ENCODE results near the gene SLC36A3. TPM values are rescaled to one million over a fixed set of nuclear protein-coding genes. Genes with fewer than 3 reads are reported as not detected.

The SLC36A3 gene
- total and polyA plus RNA-seq, 7 experiments from 2014 or later = not detected

GRCh38 chr5:151253605-151253950 lies 50.0 kb downstream of the SLC36A3 start:
- Histone ChIP-seq H3K4me3 (ENCODE audit: low read length) (peak overlapping the region; percentile 93), H3K27me3 (ENCODE audit: control insufficient read depth in 2 of 2, insufficient read depth in 2 of 2, low read length in 2 of 2) (no peaks in the 10 kb centered on the region), H3K27ac (ENCODE audit: low read depth, low read length) (peak overlapping the region; percentile 74), H3K4me1 (ENCODE audit: control insufficient read depth in 2 of 2, insufficient read depth in 2 of 2, low read length in 2 of 2) (peaks cover 11 to 21% of the 10 kb centered on the region in 2 donors), H3K36me3 (ENCODE audit: control insufficient read depth in 2 of 3, insufficient read depth in 3 of 3, low read length in 3 of 3) (no peaks in the 10 kb centered on the region), H3K9me3 (ENCODE audit: control insufficient read depth in 2 of 3, low read length in 3 of 3) (no peaks in the 10 kb centered on the region)
- CTCF ChIA-PET = no interaction called here
- POLR2A ChIA-PET = interaction anchor here (1.3 to 4.8 kb wide), 2 partner anchors 31 to 1294 kb away, joined by 5 to 45 read pairs; partner anchors contain the start of genes CCDC69 and SLC26A2
- intact Hi-C loops (cut with micrococcal nuclease) = loop anchor here (1.0 to 2.0 kb wide), 14 partner anchors 89 to 1523 kb away; partner anchors contain the start of genes ANXA6 (in 1 of the 2), ATOX1 (in 1 of the 2), CD74 (in 1 of the 2) and DCTN4 (in 1 of the 2)
- no peaks in the 10 kb centered on the region for H3K9me3 Mint-ChIP-seq
- no peaks in the 10 kb centered on the region for H3K27me3 Mint-ChIP-seq
- ATAC-seq (no peak), DNase-seq (no peak)
- peak overlapping the region; percentile 74 to 96 (median 95) for H3K27ac Mint-ChIP-seq
- peak overlapping the region; percentile 82 to 97 (median 94) for H3K4me3 Mint-ChIP-seq
- peaks cover 0 to 4% (median 0%) of the 10 kb centered on the region in 5 donors for H3K36me3 Mint-ChIP-seq
- H3K4me1 Mint-ChIP-seq = peaks cover 31 to 54% (median 47%) of the 10 kb centered on the region in 7 donors

GRCh38 chr5:151252762-151253604 lies 50.6 kb downstream of the SLC36A3 start, which contains the start of gene GM2A:
GM2A (plus strand) TSS chr5:151253185; CDS start chr5:151253217, 32 bp downstream.
- Mint-ChIP-seq H3K27ac (peak within 1 kb of the TSS; percentile 74 to 96 (median 95)), H3K36me3 (peaks cover 0 to 4% (median 0%) of the 10 kb centered on the region in 5 donors), H3K9me3 (no peaks in the 10 kb centered on the region), H3K27me3 (no peaks in the 10 kb centered on the region), H3K4me3 (peak within 1 kb of the TSS; percentile 82 to 97 (median 94)), H3K4me1 (peaks cover 30 to 50% (median 47%) of the 10 kb centered on the region in 7 donors)
- H3K27me3 ChIP-seq (ENCODE audit: control insufficient read depth in 2 of 2, insufficient read depth in 2 of 2, low read length in 2 of 2) = no peaks in the 10 kb centered on the region
- DNase-seq (peak; percentile 91 to 98 (median 96)), ATAC-seq (peak; percentile 97)
- H3K36me3 ChIP-seq (ENCODE audit: control insufficient read depth in 2 of 3, insufficient read depth in 3 of 3, low read length in 3 of 3) = no peaks in the 10 kb centered on the region
- H3K27ac ChIP-seq (ENCODE audit: low read depth, low read length) = peak within 1 kb of the TSS; percentile 78
- POLR2A ChIA-PET = interaction anchor here (0.7 to 4.8 kb wide), 19 partner anchors 12 to 1293 kb away, joined by 3 to 45 read pairs (median 5); partner anchors contain the start of genes CCDC69, G3BP1, RBM22 and SLC26A2
- H3K9me3 ChIP-seq (ENCODE audit: control insufficient read depth in 2 of 3, low read length in 3 of 3) = no peaks in the 10 kb centered on the region
- peaks cover 11 to 21% of the 10 kb centered on the region in 2 donors for H3K4me1 ChIP-seq (ENCODE audit: control insufficient read depth in 2 of 2, insufficient read depth in 2 of 2, low read length in 2 of 2)
- CTCF ChIA-PET = interaction anchor here (0.5 to 2.1 kb wide), 10 partner anchors 13 to 474 kb away, joined by 3 to 15 read pairs (median 4); partner anchors contain the start of genes CCDC69 and SMIM3
- intact Hi-C loops (cut with micrococcal nuclease) = loop anchor here (1.0 to 2.0 kb wide), 22 partner anchors 30 to 1522 kb away; partner anchors contain the start of genes ANXA6 (in 2 of the 2), G3BP1 (in 2 of the 2), TCOF1 (in 2 of the 2) and TNIP1 (in 2 of the 2)
- H3K4me3 ChIP-seq (ENCODE audit: low read length) = peak within 1 kb of the TSS; percentile 93

GRCh38 chr5:151251621-151252020 lies 51.9 kb downstream of the SLC36A3 start:
- Mint-ChIP-seq H3K27ac (peak overlapping the region in 8 of 9 donors; percentile 69 to 96 (median 95)), H3K27me3 (no peaks in the 10 kb centered on the region), H3K36me3 (peaks cover 0 to under 1% (median 0%) of the 10 kb centered on the region in 5 donors), H3K4me1 (peaks cover 16 to 47% (median 42%) of the 10 kb centered on the region in 7 donors), H3K9me3 (no peaks in the 10 kb centered on the region), H3K4me3 (peak overlapping the region; percentile 82 to 97 (median 94))
- no peaks in the 10 kb centered on the region for H3K27me3 ChIP-seq (ENCODE audit: control insufficient read depth in 2 of 2, insufficient read depth in 2 of 2, low read length in 2 of 2)
- no peaks in the 10 kb centered on the region for H3K9me3 ChIP-seq (ENCODE audit: control insufficient read depth in 2 of 3, low read length in 3 of 3)
- ATAC-seq (no peak), DNase-seq (no peak)
- H3K4me3 ChIP-seq (ENCODE audit: low read length) = peak overlapping the region; percentile 71
- POLR2A ChIA-PET = interaction anchor here (0.7 to 4.8 kb wide), 12 partner anchors 10 to 551 kb away, joined by 3 to 45 read pairs (median 5); partner anchors contain the start of genes CCDC69 and RBM22
- CTCF ChIA-PET = interaction anchor here (0.6 to 2.1 kb wide), 5 partner anchors 11 to 64 kb away, joined by 3 to 15 read pairs (median 4); partner anchors contain the start of gene CCDC69
- intact Hi-C loops (cut with micrococcal nuclease) = loop anchor here (1.0 to 2.0 kb wide), 21 partner anchors 28 to 1521 kb away; partner anchors contain the start of genes ANXA6 (in 2 of the 2), G3BP1 (in 2 of the 2), TCOF1 (in 2 of the 2) and TNIP1 (in 2 of the 2)
- peak overlapping the region; percentile 78 for H3K27ac ChIP-seq (ENCODE audit: low read depth, low read length)
- H3K4me1 ChIP-seq (ENCODE audit: control insufficient read depth in 2 of 2, insufficient read depth in 2 of 2, low read length in 2 of 2) = peaks cover 11 to 21% of the 10 kb centered on the region in 2 donors
- no peaks in the 10 kb centered on the region for H3K36me3 ChIP-seq (ENCODE audit: control insufficient read depth in 2 of 3, insufficient read depth in 3 of 3, low read length in 3 of 3)

GRCh38 chr5:151251001-151251551 lies 52.5 kb downstream of the SLC36A3 start:
- Mint-ChIP-seq H3K9me3 (no peaks in the 10 kb centered on the region), H3K27ac (peak overlapping the region; percentile 2 to 95 (median 69)), H3K4me1 (peaks cover 16 to 47% (median 42%) of the 10 kb centered on the region in 7 donors), H3K4me3 (peak overlapping the region in 8 of 10 donors; percentile 53 to 95 (median 74)), H3K36me3 (no peaks in the 10 kb centered on the region), H3K27me3 (no peaks in the 10 kb centered on the region)
- intact Hi-C loops (cut with micrococcal nuclease) = no loop called here
- Histone ChIP-seq H3K27me3 (ENCODE audit: control insufficient read depth in 2 of 2, insufficient read depth in 2 of 2, low read length in 2 of 2) (no peaks in the 10 kb centered on the region), H3K4me1 (ENCODE audit: control insufficient read depth in 2 of 2, insufficient read depth in 2 of 2, low read length in 2 of 2) (peaks cover 11 to 21% of the 10 kb centered on the region in 2 donors), H3K27ac (ENCODE audit: low read depth, low read length) (no peak overlapping the region), H3K9me3 (ENCODE audit: control insufficient read depth in 2 of 3, low read length in 3 of 3) (no peaks in the 10 kb centered on the region), H3K36me3 (ENCODE audit: control insufficient read depth in 2 of 3, insufficient read depth in 3 of 3, low read length in 3 of 3) (no peaks in the 10 kb centered on the region), H3K4me3 (ENCODE audit: low read length) (no peak overlapping the region)
- ChIA-PET CTCF (interaction anchor here (0.8 to 2.1 kb wide), 2 partner anchors 11 to 125 kb away, joined by 3 to 15 read pairs; no protein-coding TSS in a partner anchor), POLR2A (interaction anchor here (1.2 to 4.8 kb wide), 6 partner anchors 12 to 550 kb away, joined by 4 to 45 read pairs (median 10); partner anchors contain the start of genes CCDC69 and RBM22)
- DNase-seq = peak in 1 of 9 donors; percentile 27
- ATAC-seq = no peak

- Histone ChIP-seq H3K27ac (ENCODE audit: low read depth, low read length) (no peak overlapping the region), H3K4me1 (ENCODE audit: control insufficient read depth in 2 of 2, insufficient read depth in 2 of 2, low read length in 2 of 2) (peaks cover 11 to 21% of the 10 kb centered on the region in 2 donors), H3K9me3 (ENCODE audit: control insufficient read depth in 2 of 3, low read length in 3 of 3) (no peaks in the 10 kb centered on the region), H3K27me3 (ENCODE audit: control insufficient read depth in 2 of 2, insufficient read depth in 2 of 2, low read length in 2 of 2) (no peaks in the 10 kb centered on the region), H3K4me3 (ENCODE audit: low read length) (no peak overlapping the region), H3K36me3 (ENCODE audit: control insufficient read depth in 2 of 3, insufficient read depth in 3 of 3, low read length in 3 of 3) (no peaks in the 10 kb centered on the region)
- Mint-ChIP-seq H3K27me3 (no peaks in the 10 kb centered on the region), H3K4me1 (peaks cover 16 to 47% (median 36%) of the 10 kb centered on the region in 7 donors), H3K27ac (peak overlapping the region in 4 of 9 donors; percentile 2 to 95 (median 89)), H3K4me3 (peak overlapping the region in 8 of 10 donors; percentile 32 to 95 (median 69)), H3K36me3 (no peaks in the 10 kb centered on the region), H3K9me3 (no peaks in the 10 kb centered on the region)
- ATAC-seq (no peak), DNase-seq (no peak)
- intact Hi-C loops (cut with micrococcal nuclease) = no loop called here
- ChIA-PET CTCF (interaction anchor here (0.8 kb wide), 1 partner anchor 125 kb away, joined by 3 read pairs; no protein-coding TSS in a partner anchor), POLR2A (interaction anchor here (4.8 kb wide), 1 partner anchor 28 kb away, joined by 45 read pairs; the partner anchor contains the start of gene CCDC69)
These were observed 53.1 kb downstream of the SLC36A3 start for GRCh38 chr5:151250346-151251000.

All from naive thymus-derived CD4-positive, alpha-beta T cell (primary cell).